ENCODE measurements around the gene ALAS1.

The ALAS1 gene

GRCh38 chr3:52226229-52226817, 28.4 kb downstream of the ALAS1 start:
- TF ChIP-seq CTCF (IDR thresholded peaks at IDR 0.05; ENCODE audit: low read depth, low read length, missing control alignments): no peak
- DNase-seq (ENCODE audit: low read depth): no peak
- H3K4me3 ChIP-seq (ENCODE audit: low read depth, low read length): no peak overlapping the region; the same call in 1 of the 2 replicates

GRCh38 chr3:52227117-52227516, 29.2 kb downstream of the ALAS1 start:
- no peak for TF ChIP-seq CTCF (IDR thresholded peaks at IDR 0.05; ENCODE audit: low read depth, low read length, missing control alignments)
- H3K4me3 ChIP-seq (ENCODE audit: low read depth, low read length): no peak overlapping the region
- DNase-seq (ENCODE audit: low read depth): no peak

GRCh38 chr3:52227766-52228165, 29.8 kb downstream of the ALAS1 start:
- TF ChIP-seq CTCF (IDR thresholded peaks at IDR 0.05; ENCODE audit: low read depth, low read length, missing control alignments): no peak
- no peak for DNase-seq (ENCODE audit: low read depth)
- no peak overlapping the region for H3K4me3 ChIP-seq (ENCODE audit: low read depth, low read length)

- TF ChIP-seq CTCF (IDR thresholded peaks at IDR 0.05; ENCODE audit: low read depth, low read length, missing control alignments): no peak
- H3K4me3 ChIP-seq (ENCODE audit: low read depth, low read length): no peak overlapping the region
- DNase-seq (ENCODE audit: low read depth): no peak
These were observed 30.3 kb downstream of the ALAS1 start for GRCh38 chr3:52228266-52228665.

DNA sequence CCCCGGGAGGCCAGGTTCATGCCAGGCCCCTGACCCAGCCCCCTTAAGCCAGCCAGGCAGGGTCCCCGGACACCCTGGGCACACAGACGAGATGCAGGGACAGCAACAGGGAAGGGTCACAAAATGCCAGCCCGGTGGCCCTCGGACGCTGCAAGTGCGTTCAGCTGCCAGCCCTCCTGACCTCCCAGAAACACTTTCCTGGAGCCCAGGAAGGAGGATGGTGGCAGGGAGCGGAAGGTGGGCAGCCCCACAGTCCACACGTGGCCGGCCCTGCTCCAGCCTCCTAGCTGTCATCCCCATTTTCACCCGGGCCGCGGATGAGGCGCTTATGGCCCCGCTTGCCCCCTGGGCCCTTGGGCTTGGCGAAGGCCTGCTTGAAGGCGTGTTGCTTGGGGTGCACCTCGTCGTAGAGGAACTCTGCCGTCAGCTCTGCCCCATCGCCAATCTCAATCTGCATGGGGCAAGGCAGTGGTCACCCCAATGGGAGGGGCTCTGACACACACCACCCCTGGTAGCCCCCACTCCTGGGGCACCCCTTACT, 30.9 kb downstream of the ALAS1 start:
- TF ChIP-seq CTCF (IDR thresholded peaks at IDR 0.05; ENCODE audit: low read depth, low read length, missing control alignments): no peak
- H3K4me3 ChIP-seq (ENCODE audit: low read depth, low read length): no peak overlapping the region
- DNase-seq (ENCODE audit: low read depth): no peak

- DNase-seq (ENCODE audit: low read depth): no peak
- no peak overlapping the region for H3K4me3 ChIP-seq (ENCODE audit: low read depth, low read length)
- no peak for TF ChIP-seq CTCF (IDR thresholded peaks at IDR 0.05; ENCODE audit: low read depth, low read length, missing control alignments)
These were observed 31.7 kb downstream of the ALAS1 start for GRCh38 chr3:52229656-52230055.

DNA sequence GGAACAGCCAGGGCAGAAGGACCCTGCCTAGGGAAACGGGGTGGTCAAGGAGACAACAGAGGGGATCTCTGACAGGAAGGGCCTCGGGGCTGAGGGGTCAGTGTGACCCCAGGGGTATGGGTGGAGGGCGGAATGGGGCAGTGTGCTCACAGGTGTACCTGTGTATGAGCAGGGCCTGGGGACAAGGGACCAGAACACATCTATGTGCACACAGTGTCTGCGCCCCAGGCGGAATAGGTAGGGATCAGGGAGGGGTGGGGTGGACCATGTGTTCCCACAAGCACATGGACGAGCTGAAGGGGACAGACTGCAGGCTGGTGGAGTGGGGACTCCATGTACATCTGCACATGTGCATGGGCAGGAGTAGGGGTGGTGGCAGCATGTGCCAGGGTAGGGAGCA, 32.5 kb downstream of the ALAS1 start:
- TF ChIP-seq CTCF (IDR thresholded peaks at IDR 0.05; ENCODE audit: low read depth, low read length, missing control alignments): no peak
- H3K4me3 ChIP-seq (ENCODE audit: low read depth, low read length): no peak overlapping the region

More for the DNA sequence above, 32.5 kb downstream of the ALAS1 start:
- no peak for DNase-seq (ENCODE audit: low read depth)

All from GM12864 (cell line).